DMS114 treated with DMSO at 0.1 percent for 48 hours (cell line): ENCODE data around the gene NBEAL2.
"Not testable (repeated sequence)": the region's sequence is repeated elsewhere in the genome, so short reads cannot be mapped to it uniquely, and the experiment has no call there.

Experiments
- DNase-seq: peaks from one replicate; lab custom pipeline; 2025; ENCODE audit not compliant: unreplicated experiment; lab: John Stamatoyannopoulos, UW

NBEAL2 gene

DNA sequence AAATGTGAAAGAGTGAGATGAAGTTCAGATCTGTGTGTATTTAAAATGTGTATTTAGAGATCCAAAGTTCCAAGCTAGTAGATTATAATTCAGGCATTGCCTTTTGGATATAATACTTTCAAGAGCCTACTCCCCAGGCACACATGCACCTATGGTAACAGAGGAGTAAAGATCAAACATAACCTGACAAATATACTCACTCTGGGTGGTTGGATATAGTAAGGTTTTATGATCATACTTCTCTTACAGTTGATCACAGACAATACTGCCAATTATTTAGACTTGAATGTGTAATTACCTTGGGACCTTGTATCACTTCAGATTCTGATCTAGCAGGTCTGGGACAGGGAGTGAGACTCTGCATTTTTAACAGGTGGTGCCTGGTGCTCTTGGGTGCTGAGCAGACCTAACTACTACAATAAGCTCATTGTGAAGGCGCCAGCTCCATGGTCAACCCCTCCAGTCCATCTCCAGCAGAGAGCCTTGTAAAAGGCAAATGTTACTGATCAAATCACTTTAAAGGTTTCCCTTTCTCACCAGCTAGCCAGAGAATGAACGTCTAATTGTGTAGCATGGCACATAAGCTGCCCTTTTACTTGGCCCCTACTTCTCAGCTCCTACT lies 55.5 kb downstream of the NBEAL2 start:
- no peak for DNase-seq

DNA sequence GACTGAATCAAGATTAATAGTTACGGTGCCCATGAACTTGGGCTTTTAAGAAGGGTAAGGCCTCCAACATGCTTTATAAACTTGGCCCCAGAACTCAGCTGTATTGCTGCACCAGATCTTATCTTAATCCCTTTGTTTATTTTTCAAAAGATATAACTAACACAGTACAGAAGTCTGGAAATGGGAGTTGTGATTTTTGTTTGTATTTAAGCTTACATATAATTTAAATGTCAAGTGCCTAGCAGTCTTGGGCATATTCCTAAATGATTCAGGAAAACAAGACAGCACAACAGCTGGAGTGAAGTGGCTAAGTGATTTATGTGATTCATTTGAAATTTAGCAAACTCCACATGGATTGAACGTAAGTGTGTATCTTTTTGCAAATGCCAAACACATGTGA lies 56.2 kb downstream of the NBEAL2 start:
- DNase-seq, result no peak

DNA sequence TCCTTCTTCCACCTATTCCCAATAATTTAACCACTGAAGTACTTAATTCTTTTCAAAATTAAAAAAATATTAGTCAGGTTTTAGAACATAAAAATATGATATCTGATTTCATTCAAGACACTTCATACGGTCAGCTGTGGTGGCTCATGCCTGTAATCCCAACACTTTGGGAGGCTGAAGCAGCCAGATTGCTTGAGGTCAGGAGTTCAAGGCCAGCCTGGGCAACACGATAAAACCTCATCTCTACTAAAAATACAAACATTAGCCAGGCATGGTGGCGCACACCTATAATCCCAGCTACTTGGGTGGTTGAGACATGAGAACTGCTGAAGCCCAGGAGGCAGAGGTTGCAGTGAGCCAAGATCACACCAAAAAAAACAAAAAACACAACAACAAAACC lies 56.7 kb downstream of the NBEAL2 start:
- DNase-seq, result no peak

DNA sequence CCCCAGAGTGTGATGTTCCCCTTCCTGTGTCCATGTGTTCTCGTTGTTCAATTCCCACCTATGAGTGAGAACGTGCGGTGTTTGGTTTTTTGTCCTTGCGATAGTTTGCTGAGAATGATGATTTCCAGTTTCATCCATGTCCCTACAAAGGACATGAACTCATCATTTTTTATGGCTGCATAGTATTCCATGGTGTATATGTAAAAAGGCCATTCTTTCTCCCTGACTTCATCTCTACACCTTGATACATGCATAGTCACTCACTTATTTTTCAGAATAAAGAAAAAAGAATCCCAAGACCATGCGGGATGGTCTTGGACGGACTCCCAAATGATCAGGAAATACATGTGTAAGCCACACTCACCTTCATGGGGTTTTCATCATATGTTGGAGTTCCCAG lies 57.8 kb downstream of the NBEAL2 start:
- not testable (repeated sequence) for DNase-seq

DNA sequence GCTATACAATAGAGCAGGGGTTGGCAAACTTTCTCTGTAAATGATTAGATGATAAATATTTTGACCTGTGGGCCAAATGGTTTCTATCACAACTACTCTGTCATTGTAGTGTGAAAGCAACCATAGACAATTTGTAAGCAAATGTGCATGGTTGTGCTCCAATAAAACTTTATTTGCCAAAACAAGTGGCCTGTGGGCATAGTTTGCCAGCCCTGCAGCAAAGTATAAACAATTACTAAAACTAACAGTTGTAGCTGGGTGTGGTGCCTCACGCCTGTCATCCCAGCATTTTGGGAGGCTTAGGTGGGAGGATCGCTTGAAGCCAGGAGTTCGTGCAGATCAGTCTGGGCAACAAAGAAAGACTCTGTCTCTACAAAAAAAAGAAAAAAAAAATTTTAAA lies 61.6 kb downstream of the NBEAL2 start:
- DNase-seq, result no peak

DNA sequence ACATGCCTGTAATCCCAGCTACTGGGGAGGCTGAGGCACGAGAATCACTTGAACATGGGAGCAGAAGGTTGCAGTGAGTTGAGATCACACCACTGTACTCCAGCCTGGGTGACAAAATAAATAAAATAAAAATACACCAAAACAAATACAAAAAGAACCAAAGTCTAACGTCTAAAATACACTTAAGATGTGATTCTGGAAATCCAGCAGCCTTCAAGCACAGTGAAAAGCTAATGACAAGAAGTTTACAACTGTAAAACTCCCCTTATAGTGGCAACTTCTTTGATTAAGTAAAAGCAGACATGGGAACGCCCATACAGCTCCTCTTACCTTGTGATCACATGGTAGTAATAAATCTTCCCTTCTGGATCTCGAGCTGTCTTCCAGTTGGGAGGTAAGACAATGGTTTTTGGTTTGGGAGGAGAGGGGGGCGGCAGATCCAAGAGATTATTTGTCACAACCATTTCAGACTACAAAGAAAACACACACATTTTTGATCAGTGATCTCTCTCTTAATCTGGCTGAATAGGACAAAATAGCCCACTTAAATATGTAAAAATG lies 62.8 kb downstream of the NBEAL2 start:
- DNase-seq, result no peak

DNA sequence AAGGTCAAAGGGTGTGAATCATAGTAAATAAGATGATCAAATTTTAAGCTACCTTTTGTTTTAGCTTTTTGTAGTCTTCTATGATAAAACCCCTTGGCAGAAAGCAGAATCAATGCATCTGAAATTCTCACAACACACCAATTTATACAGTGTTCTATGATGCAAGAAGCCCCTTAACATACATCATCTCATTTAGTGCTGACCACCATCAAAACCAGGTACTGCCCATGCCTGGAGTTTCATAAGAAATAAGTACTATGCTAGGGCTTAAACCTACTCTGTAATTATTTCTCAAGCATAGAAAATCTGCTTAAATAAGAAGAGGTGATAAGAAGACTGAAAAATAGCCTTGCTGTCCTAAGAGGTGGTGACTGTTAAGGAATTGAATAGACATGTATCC lies 67.6 kb downstream of the NBEAL2 start:
- no peak for DNase-seq

DNA sequence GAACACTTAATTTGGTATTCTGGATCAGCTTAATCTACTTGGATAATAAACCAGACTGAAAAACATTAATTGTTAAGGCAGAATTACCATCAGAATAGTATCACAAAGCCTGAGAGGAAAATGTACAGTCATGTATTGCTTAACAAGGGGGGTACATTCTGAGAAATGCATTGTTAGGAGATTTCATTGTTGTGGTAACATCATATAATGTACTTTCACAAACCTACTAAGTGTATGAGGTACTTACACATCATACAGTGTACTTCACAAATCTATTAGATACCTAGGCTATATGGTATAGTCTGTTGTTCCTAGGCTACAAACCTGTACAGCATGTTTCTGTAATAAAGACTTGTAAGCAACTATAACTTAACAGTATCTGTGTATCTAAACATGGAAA lies 68.2 kb downstream of the NBEAL2 start:
- DNase-seq, result no peak

DNA sequence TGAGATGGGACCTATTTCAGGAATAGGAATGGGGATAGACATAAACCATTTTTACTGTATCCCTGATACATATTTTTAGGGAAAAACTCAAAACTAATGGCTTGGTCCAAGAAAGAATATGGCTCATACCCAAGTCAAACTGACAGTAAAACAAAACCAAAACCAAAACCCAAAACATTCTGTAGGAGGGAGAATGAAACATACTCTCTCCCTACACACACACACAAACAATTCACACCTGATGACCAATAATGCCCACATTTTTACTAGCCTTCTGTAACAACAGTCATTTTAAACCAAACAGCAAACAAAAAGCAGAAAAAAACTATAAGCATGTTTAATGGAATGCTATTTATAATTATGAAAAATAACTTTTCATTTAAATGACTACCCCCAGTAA lies 74.9 kb downstream of the NBEAL2 start:
- DNase-seq, result no peak

DNA sequence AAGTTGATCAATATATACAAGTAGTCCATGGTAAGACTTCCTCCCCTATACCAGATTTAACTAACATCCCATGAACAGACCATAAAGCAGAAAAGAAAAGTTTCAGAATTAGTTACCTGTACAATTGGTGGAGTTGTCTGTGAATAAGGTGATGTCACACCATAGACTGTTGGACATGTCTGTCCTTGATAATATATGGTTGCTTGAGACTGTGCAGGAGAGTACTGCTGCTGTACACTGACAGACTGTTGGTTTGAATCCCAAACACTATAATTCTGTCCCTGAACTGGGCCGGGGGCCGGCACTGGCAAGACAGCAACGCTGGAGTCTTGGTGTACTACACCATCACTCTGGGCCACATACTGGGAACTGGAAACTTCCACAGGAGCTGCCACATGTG lies 77.2 kb downstream of the NBEAL2 start:
- no peak for DNase-seq

DNA sequence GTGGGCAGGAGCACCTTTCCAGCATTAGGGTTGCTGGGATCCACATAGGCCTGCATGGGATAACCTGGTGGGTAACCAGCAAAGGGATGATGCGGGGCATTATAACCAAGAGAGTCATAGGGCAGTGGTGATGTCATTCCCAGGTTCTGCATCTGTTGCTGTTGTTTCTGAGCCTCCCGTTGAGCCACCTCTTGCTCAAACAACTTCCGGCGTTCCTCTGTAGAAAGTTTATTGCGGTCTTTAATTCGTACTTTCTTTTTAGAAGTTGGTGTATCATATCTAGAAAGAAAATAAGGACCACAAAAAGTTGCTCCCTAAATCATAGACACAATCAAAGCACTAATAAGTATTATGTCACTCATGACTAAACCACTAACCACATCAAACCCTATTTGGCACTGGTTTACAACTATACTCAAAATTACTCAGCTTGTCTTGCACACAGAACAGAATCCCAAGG lies 77.8 kb downstream of the NBEAL2 start:
- no peak for DNase-seq
